ENCODE measurements around the gene ARFGAP1. TPM values are rescaled to one million over a fixed set of nuclear protein-coding genes. Genes with fewer than 3 reads are reported as not detected.

The ARFGAP1 gene
- total RNA-seq, 1 experiment from 2014 or later = 207 TPM

DNA sequence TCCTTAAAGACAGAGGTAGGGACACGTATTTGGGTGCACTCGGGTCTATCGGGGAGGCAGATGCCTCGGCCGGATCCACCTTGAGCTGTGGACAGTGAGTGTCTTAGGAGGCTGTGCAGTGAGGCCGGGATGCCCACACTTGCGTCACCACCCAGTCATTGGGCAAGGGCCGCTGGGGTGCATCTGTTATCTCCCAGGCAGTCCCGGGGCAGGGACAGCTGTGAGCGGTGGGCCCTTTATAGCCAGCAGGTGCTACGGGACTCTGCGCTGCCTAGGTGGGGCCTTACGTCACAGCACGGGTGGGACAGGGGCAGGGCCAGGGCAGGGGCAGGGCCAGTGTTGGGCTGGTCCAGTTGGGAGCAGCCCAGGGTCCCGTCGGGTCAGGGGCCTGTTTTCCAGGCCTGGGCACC is 19.7 kb downstream of the ARFGAP1 start:
- H3K4me3 Mint-ChIP-seq = no peak overlapping the region

GRCh38 chr20:63292904-63293303 is 20.3 kb downstream of the ARFGAP1 start, which contains the start of gene COL20A1:
TSS of gene COL20A1 (plus strand) at chr20:63293186. CDS start at chr20:63295108, 1,922 bp downstream.
- Mint-ChIP-seq H3K27me3 (ENCODE audit: low read depth) (peaks cover 8% of the 10 kb centered on the region), H3K9me3 (no peaks in the 10 kb centered on the region)
- CTCF ChIA-PET = interaction anchor here (0.9 to 8.1 kb wide), 5 partner anchors 16 to 203 kb away, joined by 4 to 79 read pairs (median 30); no protein-coding TSS in a partner anchor

More for the DNA sequence above, 19.7 kb downstream of the ARFGAP1 start:
- ChIA-PET CTCF (interaction anchor here (0.6 to 8.1 kb wide), 10 partner anchors 11 to 204 kb away, joined by 3 to 79 read pairs (median 12); partner anchors contain the start of gene ARFGAP1), POLR2A (no interaction called here)
- no peak for TF ChIP-seq ZNF138 (CRISPR knock-in tag; conservative IDR thresholded peaks at IDR 0.05)
- no peak for TF ChIP-seq ATF3 (CRISPR knock-in tag; conservative IDR thresholded peaks at IDR 0.05)
- no peak overlapping the region for H3K27ac Mint-ChIP-seq
- ATAC-seq = no peak
- peaks cover 8% of the 10 kb centered on the region for H3K27me3 Mint-ChIP-seq (ENCODE audit: low read depth)
- peaks cover 20% of the 10 kb centered on the region for H3K4me1 Mint-ChIP-seq
- H3K36me3 Mint-ChIP-seq = peaks cover 7% of the 10 kb centered on the region; the same call in 1 of the 2 replicates
- DNase-seq (ENCODE audit: low spot score) = no peak
- H3K9me3 Mint-ChIP-seq = no peaks in the 10 kb centered on the region

GRCh38 chr20:63293456-63293855 is 20.8 kb downstream of the ARFGAP1 start:
- no peak overlapping the region for H3K27ac Mint-ChIP-seq
- DNase-seq (ENCODE audit: low spot score) = no peak
- H3K27me3 Mint-ChIP-seq (ENCODE audit: low read depth) = peaks cover 8% of the 10 kb centered on the region
- TF ChIP-seq, protein P1, sequence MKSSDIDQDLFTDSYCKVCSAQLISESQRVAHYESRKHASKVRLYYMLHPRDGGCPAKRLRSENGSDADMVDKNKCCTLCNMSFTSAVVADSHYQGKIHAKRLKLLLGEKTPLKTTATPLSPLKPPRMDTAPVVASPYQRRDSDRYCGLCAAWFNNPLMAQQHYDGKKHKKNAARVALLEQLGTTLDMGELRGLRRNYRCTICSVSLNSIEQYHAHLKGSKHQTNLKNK (CRISPR knock-in tag; IDR thresholded peaks at IDR 0.05) = no peak
- TF ChIP-seq, protein P2, sequence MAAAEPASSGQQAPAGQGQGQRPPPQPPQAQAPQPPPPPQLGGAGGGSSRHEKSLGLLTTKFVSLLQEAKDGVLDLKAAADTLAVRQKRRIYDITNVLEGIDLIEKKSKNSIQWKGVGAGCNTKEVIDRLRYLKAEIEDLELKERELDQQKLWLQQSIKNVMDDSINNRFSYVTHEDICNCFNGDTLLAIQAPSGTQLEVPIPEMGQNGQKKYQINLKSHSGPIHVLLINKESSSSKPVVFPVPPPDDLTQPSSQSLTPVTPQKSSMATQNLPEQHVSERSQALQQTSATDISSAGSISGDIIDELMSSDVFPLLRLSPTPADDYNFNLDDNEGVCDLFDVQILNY (CRISPR knock-in tag; IDR thresholded peaks at IDR 0.05) = no peak
- no peak for TF ChIP-seq JUN (CRISPR knock-in tag; IDR thresholded peaks at IDR 0.05)
- TF ChIP-seq PREB (CRISPR knock-in tag; IDR thresholded peaks at IDR 0.05; ENCODE audit: borderline replicate concordance) = no peak
- no peak for TF ChIP-seq CREM (CRISPR knock-in tag; IDR thresholded peaks at IDR 0.05)
- TF ChIP-seq, protein P3, sequence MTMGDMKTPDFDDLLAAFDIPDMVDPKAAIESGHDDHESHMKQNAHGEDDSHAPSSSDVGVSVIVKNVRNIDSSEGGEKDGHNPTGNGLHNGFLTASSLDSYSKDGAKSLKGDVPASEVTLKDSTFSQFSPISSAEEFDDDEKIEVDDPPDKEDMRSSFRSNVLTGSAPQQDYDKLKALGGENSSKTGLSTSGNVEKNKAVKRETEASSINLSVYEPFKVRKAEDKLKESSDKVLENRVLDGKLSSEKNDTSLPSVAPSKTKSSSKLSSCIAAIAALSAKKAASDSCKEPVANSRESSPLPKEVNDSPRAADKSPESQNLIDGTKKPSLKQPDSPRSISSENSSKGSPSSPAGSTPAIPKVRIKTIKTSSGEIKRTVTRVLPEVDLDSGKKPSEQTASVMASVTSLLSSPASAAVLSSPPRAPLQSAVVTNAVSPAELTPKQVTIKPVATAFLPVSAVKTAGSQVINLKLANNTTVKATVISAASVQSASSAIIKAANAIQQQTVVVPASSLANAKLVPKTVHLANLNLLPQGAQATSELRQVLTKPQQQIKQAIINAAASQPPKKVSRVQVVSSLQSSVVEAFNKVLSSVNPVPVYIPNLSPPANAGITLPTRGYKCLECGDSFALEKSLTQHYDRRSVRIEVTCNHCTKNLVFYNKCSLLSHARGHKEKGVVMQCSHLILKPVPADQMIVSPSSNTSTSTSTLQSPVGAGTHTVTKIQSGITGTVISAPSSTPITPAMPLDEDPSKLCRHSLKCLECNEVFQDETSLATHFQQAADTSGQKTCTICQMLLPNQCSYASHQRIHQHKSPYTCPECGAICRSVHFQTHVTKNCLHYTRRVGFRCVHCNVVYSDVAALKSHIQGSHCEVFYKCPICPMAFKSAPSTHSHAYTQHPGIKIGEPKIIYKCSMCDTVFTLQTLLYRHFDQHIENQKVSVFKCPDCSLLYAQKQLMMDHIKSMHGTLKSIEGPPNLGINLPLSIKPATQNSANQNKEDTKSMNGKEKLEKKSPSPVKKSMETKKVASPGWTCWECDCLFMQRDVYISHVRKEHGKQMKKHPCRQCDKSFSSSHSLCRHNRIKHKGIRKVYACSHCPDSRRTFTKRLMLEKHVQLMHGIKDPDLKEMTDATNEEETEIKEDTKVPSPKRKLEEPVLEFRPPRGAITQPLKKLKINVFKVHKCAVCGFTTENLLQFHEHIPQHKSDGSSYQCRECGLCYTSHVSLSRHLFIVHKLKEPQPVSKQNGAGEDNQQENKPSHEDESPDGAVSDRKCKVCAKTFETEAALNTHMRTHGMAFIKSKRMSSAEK (CRISPR knock-in tag; IDR thresholded peaks at IDR 0.05; ENCODE audit: borderline replicate concordance) = no peak
- TF ChIP-seq KAT7 (CRISPR knock-in tag; IDR thresholded peaks at IDR 0.05; ENCODE audit: borderline replicate concordance) = no peak
- TF ChIP-seq RELA (CRISPR knock-in tag; IDR thresholded peaks at IDR 0.05; ENCODE audit: borderline replicate concordance) = no peak
- no peak for TF ChIP-seq FOXK1 (CRISPR knock-in tag; IDR thresholded peaks at IDR 0.05)
- no peak for TF ChIP-seq NFE2L1 (CRISPR knock-in tag; IDR thresholded peaks at IDR 0.05)
- no peak for TF ChIP-seq IRF1 (CRISPR knock-in tag; IDR thresholded peaks at IDR 0.05)
- H3K36me3 Mint-ChIP-seq = peaks cover 3% of the 10 kb centered on the region; the same call in 1 of the 2 replicates
- peaks cover 20% of the 10 kb centered on the region for H3K4me1 Mint-ChIP-seq
- ChIA-PET POLR2A (interaction anchor here (1.1 kb wide), 1 partner anchor 21 kb away, joined by 3 read pairs; the partner anchor contains the start of gene ARFGAP1), CTCF (interaction anchor here (0.9 to 8.1 kb wide), 5 partner anchors 12 to 203 kb away, joined by 3 to 79 read pairs (median 26); no protein-coding TSS in a partner anchor)
- H3K4me3 Mint-ChIP-seq = no peak overlapping the region
- no peaks in the 10 kb centered on the region for H3K9me3 Mint-ChIP-seq
- ATAC-seq = no peak

More at GRCh38 chr20:63292904-63293303, 20.3 kb downstream of the ARFGAP1 start, which contains the start of gene COL20A1:
- peaks cover 20% of the 10 kb centered on the region for H3K4me1 Mint-ChIP-seq
- peaks cover 7% of the 10 kb centered on the region; the same call in 1 of the 2 replicates for H3K36me3 Mint-ChIP-seq
- POLR2A ChIA-PET = no interaction called here
- no peak within 1 kb of the TSS for H3K27ac Mint-ChIP-seq
- no peak for ATAC-seq
- TF ChIP-seq ZNF416 (CRISPR knock-in tag; IDR thresholded peaks at IDR 0.05) = no peak
- no peak for DNase-seq (ENCODE audit: low spot score)
- no peak within 1 kb of the TSS for H3K4me3 Mint-ChIP-seq
